ENCODE data around the gene ENOSF1.
"Not testable (repeated sequence)": the region's sequence is repeated elsewhere in the genome, so short reads cannot be mapped to it uniquely, and the experiment has no call there.

Gene ENOSF1

GRCh38 chr18:706405-706804 is 6.0 kb downstream of the ENOSF1 start:
- no peak for DNase-seq

- no peak for DNase-seq
Measured at GRCh38 chr18:703213-703967, 9.0 kb downstream of the ENOSF1 start.

- DNase-seq: no peak
Measured at GRCh38 chr18:697800-698199, 14.6 kb downstream of the ENOSF1 start.

GRCh38 chr18:697012-697411 is 15.4 kb downstream of the ENOSF1 start:
- no peak for DNase-seq

DNA sequence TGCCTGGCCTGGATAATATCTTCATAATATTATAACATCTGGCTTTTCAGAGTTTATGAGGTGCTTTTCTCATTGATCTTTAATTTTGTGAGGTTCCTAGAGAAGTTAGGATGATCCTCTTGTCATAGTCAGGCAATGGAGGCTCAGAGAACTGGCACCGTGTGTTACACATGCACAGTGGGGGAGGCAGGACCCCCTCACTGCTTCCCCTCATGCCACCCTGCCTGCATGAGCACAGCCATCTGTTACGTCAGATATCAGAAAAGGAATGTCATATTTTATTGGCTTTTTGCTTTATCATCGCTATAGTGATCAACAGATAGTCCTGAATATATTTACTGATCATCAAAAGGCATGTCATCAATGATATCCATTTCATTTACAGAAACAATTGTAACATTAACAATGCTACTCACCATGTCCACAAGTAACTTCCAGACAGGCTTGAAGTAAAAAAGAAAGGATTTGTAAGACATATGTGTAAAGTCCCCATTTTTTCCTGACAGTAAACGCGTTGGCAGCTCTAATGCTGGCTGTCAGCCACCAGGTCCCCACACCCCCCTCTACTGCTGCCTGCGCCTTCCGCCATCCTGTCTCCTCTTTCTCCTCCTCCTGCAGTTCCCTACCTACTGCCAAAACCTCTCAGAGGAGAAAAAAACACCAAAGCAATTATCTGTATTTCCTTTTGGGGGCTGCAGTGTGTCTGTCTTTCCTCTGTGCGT is 18.8 kb downstream of the ENOSF1 start:
- no peak for DNase-seq

GRCh38 chr18:692824-693223 is 19.6 kb downstream of the ENOSF1 start:
- DNase-seq: no peak

DNA sequence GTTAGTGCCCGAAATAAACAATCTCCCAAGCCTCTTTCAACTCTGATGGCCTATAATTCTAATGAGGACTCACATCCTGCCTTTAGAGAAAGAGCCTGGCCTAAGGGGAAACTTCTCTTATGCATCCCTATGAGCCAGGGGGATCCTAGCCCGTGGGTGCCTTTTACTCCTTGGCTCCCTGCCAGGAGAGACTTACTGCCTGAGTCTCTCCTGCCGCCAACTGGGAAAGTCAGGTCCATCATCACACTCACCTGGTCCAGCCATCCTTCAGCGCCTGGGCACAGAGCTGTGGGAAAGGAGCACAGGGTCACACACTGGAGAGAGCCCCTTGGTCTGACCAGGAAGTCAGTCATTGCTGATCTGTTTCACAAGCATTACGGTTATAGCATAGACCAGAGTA is 24.1 kb downstream of the ENOSF1 start:
- DNase-seq: no peak

GRCh38 chr18:686339-687111 is 25.9 kb downstream of the ENOSF1 start:
- no peak for DNase-seq

DNA sequence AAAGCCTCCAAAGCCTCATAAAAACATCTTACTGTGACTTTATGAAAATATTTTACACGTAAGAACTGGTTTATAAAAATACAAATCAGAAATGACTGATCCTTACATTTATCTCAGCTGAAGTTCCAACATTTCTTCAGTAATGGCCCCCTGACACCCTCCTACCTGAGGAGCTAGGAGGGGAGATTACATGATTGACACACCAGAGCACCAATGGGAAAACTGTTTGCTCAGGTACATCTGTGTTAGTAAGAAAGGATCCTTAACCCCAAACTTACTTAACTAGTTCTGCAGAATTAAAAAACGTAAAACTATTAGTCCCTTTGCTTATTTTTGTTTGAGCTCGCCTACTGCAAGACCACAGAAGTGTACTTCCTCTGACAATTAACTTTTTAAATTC is 27.0 kb downstream of the ENOSF1 start:
- DNase-seq: no peak

DNA sequence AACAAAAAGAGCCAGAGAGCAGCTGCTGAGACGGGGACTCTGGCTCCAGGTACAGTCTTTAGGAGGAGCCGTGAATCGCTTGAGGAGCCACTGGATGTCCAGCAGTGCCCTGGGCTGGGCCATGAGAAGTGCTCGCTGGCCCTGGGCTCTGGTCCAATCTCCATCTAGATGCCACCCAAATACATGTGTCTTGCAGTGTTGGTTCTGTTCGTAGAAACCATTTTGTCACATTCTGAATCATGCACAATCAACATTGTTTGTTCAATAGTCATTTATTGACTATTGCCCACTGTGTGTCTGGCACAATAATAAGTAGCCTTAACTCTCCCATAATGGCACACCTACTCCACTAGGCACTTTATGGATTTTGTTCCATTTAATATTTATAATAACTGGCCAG is 28.9 kb downstream of the ENOSF1 start:
- no peak for DNase-seq

DNA sequence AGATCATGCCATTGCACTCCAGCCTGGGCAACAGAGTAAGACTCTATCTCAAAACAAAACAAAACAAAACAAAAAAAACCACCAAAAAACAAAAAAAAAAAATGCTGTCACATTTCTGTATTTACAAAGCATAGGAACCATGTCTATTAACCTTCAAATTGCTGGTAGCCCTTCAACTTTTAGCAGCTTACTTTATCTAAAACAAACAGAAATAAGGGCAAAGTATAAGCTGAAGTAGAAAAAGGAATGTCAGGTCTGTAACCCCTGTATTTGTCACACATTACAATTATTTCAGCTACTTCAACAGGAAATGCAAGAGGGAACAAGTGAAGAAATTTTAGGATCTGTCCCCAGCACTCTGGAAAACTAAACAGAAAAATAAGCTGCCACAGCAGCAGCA is 29.6 kb downstream of the ENOSF1 start:
- DNase-seq: no peak

DNA sequence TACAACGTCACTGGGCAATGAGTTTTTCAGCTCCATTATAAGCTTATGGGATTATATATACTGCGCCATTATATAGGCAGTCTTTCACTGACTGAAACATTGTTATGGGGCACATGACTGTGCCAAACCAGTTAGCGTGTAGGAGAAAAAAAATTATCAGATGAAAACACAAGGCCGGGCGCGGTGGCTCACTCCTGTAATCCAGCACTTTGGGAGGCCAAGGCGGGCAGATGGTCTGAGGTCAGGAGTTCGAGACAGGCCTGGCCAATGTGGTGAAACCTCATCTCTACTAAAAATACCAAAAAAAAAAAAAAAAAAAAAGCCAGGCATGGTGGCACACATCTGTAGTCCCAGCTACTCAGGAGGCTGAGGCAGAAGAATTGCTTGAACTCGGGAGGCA is 30.0 kb downstream of the ENOSF1 start:
- not testable (repeated sequence) for DNase-seq

- DNase-seq: peak; percentile 92
Measured at GRCh38 chr18:681985-682384, 30.4 kb downstream of the ENOSF1 start.

- DNase-seq: no peak
Measured at GRCh38 chr18:680392-680791, 32.0 kb downstream of the ENOSF1 start.

DNA sequence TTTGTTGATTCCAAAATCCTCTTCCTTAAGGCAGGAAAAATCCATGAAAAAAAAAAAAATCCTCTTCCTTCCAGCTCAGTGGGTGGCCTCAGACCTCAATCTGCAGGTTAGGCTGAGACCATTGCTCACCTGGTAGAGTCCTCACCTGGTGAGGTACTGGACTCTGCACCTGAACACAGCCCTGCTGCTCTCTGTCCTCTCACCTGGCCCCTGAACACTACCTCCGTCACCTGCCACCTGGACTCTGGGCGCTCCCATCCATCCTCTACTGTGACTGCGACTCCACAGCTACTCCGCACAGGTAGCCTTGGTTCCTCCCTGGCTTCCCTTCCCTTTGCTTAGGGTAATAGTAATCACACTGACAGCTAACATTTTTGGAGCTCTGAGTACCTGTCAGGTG is 32.9 kb downstream of the ENOSF1 start:
- no peak for DNase-seq

- DNase-seq: no peak
Measured at GRCh38 chr18:678482-679182, 33.8 kb downstream of the ENOSF1 start.

DNA sequence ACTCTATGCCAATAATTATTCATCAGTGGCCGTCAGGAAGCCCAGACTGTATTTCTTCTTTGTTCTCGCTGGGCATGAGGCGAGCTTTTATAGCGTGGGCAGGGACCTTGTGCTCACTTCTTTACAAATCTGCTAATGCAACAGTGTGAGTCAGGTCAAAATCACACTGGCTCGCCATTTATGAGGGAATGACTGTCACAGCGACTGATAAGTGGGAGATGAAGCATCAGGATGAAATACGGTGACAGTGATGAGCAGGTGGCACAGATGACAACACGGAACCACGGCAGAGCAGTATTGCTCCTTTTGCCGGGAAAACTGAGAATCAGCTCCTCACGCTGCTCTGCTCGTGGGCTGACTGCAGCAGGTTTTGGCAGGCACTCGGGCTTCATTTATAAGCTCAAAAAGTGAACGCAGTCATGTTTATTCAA is 34.5 kb downstream of the ENOSF1 start:
- no peak for DNase-seq

- DNase-seq: no peak
Measured at GRCh38 chr18:677145-677544, 35.3 kb downstream of the ENOSF1 start.

GRCh38 chr18:676736-677135 is 35.7 kb downstream of the ENOSF1 start:
- DNase-seq: no peak

DNA sequence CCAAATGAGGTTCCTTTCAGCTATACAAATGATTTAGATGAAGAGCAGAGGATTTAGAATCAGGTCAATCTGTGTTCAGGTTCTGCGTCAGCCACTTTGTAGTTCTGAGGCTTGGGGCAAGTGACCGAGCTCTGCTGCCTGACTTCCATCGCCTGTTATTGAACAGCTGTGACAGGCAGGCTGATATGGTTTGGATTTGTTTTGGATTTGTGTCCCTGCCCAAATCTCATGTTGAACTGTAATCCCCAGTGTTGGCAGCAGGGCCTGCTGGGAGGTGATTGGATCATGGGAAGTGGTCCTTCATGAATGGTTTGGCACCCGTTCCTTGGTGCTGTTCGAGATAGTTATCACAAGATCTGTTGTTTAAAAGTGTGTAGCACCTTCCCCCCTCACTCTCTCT is 36.4 kb downstream of the ENOSF1 start:
- DNase-seq: no peak

DNA sequence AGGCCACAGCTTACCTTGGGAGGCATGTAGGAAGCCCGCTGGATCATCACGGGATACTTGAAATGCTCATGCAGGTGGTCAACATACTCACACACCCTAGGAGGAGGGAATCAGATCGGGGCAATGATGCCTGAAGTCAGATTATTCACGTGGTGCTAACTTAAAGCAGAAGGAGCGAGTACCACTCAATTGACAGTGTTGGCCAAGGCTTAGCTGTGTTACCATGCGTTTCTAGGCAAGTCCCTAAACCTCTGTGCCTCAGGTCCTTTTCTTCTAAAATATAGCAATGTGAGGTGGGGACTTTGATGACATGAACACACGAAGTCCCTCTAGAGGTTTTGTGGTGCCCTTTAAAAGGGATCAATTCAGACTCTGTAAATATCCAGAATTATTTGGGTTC is 37.1 kb downstream of the ENOSF1 start:
- DNase-seq: no peak

DNA sequence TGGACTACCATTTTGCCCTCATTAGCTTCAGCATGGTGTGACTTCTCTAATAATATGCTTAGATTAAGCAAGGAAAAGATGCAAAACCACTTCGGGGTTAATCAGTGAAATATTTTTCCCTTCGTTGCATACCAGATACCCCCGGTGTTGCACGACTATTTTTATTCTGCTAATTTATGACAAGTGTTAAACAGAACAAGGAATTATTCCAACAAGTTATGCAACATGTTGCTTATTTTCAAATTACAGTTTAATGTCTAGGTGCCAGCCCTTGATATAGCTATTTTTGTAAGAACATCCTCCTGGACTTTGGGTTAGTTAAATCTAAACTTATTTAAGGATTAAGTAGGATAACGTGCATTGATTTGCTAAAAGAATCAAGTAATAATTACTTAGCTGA is 38.7 kb downstream of the ENOSF1 start:
- DNase-seq: no peak

- DNase-seq: no peak
Measured at GRCh38 chr18:673317-673716, 39.1 kb downstream of the ENOSF1 start.

All from activated CD4-positive, alpha-beta T cell treated with anti-CD3 and anti-CD28 coated beads, Interleukin-2, Interleukin-6, amounts not matched to agents 100 ng/mL and 50 ng/mL, durations not matched to agents 16 hours and 8 hours (primary cell).